A172 (cell line): ENCODE measurements around the gene SPACA4. TPM values are rescaled to one million over a fixed set of nuclear protein-coding genes. Genes with fewer than 3 reads are reported as not detected.
A peak's percentile ranks its signal among the peaks of the same experiment; 100 is the strongest.
"Not testable (repeated sequence)": the region's sequence is repeated elsewhere in the genome, so short reads cannot be mapped to it uniquely, and the experiment has no call there.

Experiments
- DNase-seq: peaks from one replicate; pipeline ENCODE4 v3.0.0-alpha.2; 2015; ENCODE audit warnings: low spot score
- total RNA-seq: library from RNA; depleted of rRNA; stranded (reverse); fragments of >200 nt; shearing (Covaris generic); gene quantifications from 2 replicates; pipeline ENCODE4 v1.2.3, GENCODE V29; 2014

SPACA4 gene
- total RNA-seq, 1 experiment from 2014 or later: not detected

DNA sequence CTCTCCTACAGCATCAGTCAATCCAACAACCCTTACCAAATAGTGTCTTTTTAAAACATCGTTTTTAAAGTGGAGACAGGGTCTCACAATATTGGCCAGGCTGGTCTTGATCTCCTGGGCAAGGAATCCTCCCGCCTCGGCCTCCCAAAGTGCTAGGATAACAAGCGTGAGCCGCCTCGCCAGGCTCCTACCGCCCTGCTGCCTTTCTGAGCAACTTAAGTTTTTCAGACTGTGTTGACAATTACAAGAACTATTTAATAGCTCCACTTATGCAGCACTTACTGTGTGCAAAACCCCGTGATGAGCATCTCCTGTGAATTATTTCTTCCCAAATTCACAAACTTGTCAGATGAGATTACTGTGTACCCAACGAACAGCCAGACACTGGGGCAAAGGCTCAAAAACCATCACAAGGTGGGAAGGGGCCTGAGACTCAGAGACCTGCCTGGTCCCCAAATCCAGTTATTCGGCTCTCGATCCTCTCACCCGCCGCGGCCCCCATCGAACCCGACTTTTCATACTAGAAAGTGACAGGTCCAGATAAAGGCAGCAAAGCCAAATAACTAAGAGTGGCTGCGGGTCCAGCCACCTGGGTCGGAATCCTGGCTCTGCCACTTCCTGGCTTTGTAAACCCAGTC, 11.9 kb downstream of the SPACA4 start:
- no peak for DNase-seq

DNA sequence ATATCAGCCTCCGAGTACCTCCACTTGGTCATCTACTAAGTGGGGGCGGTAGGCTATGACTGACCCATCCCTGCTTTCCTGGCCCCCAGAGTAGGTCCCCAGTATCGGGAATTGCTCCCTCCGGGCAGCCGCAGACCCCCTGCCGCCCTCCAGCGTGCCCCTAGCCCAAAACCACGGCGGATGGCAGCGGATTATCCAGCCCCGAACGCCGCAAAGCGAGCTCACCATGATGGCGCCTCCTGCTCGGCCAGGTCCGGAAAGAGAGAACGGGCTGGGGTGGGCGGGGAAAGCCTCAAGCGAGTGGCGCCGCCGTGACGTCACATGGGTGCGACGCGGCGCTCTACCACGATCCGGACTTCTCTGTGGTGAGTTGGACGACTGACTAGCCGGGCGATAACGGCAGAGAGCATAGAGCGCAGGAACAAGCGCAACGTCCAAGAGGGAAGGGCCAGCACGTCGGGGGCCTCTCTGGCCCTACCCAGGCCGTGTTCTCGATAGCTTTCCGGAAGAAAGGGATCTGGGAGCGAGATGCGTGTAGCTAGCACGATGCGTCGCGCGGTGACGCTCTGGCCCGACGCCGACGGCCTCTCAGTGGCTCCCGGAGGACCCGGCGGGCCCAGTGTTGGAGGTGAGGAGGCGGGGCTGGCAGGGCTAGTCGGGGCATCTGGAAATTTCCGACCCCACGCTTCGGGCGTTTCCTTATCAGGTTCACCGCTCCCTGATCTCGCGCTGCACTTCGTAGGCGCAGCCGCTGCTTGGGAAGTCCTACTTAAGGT, 12.6 kb downstream of the SPACA4 start, which contains the start of the genes RPL18 and SPHK2:
Gene RPL18, minus strand, starts transcription at position 263 of the 776 bp plus-strand sequence. Its CDS starts 35 bp downstream, at position 228.
Gene SPHK2, plus strand, starts transcription at position 591 of the 776 bp plus-strand sequence. CDS start 1,009 bp downstream, outside the sequence.
- DNase-seq: peak; percentile 97

- DNase-seq: no peak
These were observed 13.4 kb downstream of the SPACA4 start for GRCh38 chr19:48619692-48620585.

- no peak for DNase-seq
These were observed 17.1 kb downstream of the SPACA4 start for GRCh38 chr19:48623556-48624066.

DNA sequence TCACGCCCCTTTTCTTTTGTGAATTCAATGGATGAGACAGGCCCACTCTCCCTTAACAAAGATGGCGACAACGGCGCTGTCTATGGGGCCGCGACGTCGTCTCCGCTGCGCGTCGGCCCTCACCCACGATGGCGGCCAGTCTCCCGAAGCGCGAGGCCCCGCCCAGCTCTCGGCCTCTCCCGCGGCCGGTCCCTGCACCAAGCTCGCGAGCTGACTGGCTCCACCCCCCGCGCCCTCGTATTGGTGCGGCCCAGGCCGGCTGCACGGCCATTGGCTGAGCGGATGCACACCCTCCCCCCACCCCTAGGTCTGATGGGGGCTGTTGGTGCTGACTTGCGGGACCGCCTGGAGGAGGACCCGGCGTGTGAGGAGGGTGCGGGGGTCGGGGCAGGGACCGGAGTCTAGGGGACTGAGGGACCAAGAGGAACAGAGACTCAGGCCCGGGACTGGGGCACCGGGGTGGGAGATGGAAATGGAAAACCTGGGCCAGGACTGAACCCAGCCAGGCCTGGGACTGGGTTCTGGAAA, 17.6 kb downstream of the SPACA4 start:
- peak; percentile 76 for DNase-seq

- no peak for DNase-seq
These were observed 18.5 kb downstream of the SPACA4 start for GRCh38 chr19:48624791-48625723.

GRCh38 chr19:48625891-48626327, 19.4 kb downstream of the SPACA4 start:
- DNase-seq: no peak

- DNase-seq: no peak
These were observed 20.8 kb downstream of the SPACA4 start for GRCh38 chr19:48627201-48627864.

DNA sequence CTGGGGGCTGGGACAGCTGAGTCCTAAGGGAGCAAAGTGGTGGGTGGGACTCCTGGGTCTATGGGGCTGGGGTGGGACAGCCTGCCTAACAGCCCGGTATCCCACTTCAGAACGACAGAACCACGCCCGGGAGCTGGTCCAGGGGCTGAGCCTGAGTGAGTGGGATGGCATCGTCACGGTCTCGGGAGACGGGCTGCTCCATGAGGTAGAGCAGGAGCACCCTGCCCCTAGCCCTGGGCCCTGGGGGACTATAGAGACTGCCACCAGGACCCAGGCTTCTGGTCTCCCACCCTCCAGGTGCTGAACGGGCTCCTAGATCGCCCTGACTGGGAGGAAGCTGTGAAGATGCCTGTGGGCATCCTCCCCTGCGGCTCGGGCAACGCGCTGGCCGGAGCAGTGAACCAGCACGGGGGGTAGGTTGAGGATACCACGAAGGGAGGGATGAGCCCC, 21.3 kb downstream of the SPACA4 start:
- no peak for DNase-seq

- DNase-seq: no peak
These were observed 22.1 kb downstream of the SPACA4 start for GRCh38 chr19:48628486-48629296.

- no peak for DNase-seq
These were observed 22.7 kb downstream of the SPACA4 start for GRCh38 chr19:48629297-48629598.

GRCh38 chr19:48629599-48630295, 23.2 kb downstream of the SPACA4 start:
- no peak for DNase-seq

GRCh38 chr19:48630296-48631063, 23.9 kb downstream of the SPACA4 start:
- DNase-seq: no peak

DNA sequence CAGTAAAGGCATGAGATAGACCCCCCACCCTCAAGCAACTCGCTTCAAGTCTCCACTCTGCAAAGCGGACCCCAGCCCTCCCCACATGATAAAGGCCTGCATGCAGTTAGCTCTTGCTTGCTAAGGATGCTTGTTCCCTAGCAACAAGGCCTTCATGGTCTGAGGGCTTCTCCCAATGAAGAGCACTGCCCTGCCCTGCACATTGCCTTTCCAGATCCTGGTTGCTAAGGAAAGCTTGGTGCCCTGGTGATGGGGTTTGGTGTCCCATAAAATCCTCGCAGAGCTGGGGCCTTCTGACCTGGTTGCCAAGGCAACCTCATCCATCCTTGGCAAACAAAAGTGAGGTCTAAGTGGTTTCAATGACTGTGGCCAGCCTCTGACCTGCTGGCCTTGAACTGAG, 24.7 kb downstream of the SPACA4 start:
- no peak for DNase-seq

- not testable (repeated sequence) for DNase-seq
These were observed 25.7 kb downstream of the SPACA4 start for GRCh38 chr19:48632286-48632685.

- no peak for DNase-seq
These were observed 26.2 kb downstream of the SPACA4 start for GRCh38 chr19:48632692-48633147.
